ENCODE data around the gene MCAM.

- TF ChIP-seq CTCF (IDR thresholded peaks at IDR 0.05; ENCODE audit: control extremely low read depth in 1 of 3, insufficient read depth in 1 of 3, low read depth in 1 of 3, low read length in 3 of 3) = no peak
- TF ChIP-seq ZNF274 (IDR thresholded peaks at IDR 0.05; ENCODE audit: borderline replicate concordance, extremely low read depth, low read length) = no peak
- TF ChIP-seq EZH2 (IDR thresholded peaks at IDR 0.05; ENCODE audit: low read depth, low read length, severe bottlenecking) = no peak
- no peak for TF ChIP-seq POLR2A (IDR thresholded peaks at IDR 0.05; ENCODE audit: control extremely low read depth in 1 of 2, low read depth in 2 of 2, low read length in 2 of 2)
- TF ChIP-seq GABPA (IDR thresholded peaks at IDR 0.05; ENCODE audit: borderline replicate concordance, insufficient read depth, low read length) = no peak
- no peak for TF ChIP-seq RFX5 (IDR thresholded peaks at IDR 0.05; ENCODE audit: borderline replicate concordance, low read depth, low read length)
- no peak for TF ChIP-seq EP300 (IDR thresholded peaks at IDR 0.05; ENCODE audit: borderline replicate concordance in 1 of 2, low read depth in 2 of 2, low read length in 2 of 2)
- TF ChIP-seq TEAD4 (IDR thresholded peaks at IDR 0.05; ENCODE audit: low read depth, low read length) = no peak
- no peak for TF ChIP-seq BCL11A (IDR thresholded peaks at IDR 0.05; ENCODE audit: low read depth in 2 of 2, low read length in 2 of 2)
- no peak for TF ChIP-seq POLR2AphosphoS5 (IDR thresholded peaks at IDR 0.05; ENCODE audit: low read depth, low read length)
- TF ChIP-seq MAX (IDR thresholded peaks at IDR 0.05) = no peak
Observed at GRCh38 chr11:119338965-119339588, 22.1 kb upstream of the MCAM start.
